Measurements from ENCODE around the gene ZFP64.

The ZFP64 gene

GRCh38 chr20:52103335-52103912 lies 88.2 kb downstream of the ZFP64 start:
- no peak for DNase-seq

GRCh38 chr20:52102559-52102958 lies 89.0 kb downstream of the ZFP64 start:
- no peak for DNase-seq

DNA sequence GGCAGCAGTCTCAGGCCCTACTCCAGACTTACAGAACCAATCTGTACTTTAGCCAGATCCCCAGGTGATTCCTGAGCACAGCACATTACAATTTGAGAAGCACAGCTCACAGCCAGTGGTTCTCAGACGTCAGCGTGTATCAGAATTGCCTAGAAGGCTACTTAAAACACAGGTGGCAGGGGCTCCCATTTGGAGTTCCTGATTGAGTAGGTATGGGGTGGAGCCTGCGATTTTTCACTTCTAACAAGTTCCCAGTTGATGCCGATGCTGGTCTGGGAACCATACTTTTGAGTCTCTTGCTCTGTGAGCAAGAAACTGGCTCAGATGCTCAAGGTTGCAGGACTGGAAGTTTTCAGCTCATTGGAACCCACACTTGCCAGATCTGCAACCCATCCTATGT lies 89.5 kb downstream of the ZFP64 start:
- no peak for DNase-seq

All from midbrain (tissue), 1 donor.